A673 (cell line): ENCODE results near the gene MYLK. TPM values are rescaled to one million over a fixed set of nuclear protein-coding genes. Genes with fewer than 3 reads are reported as not detected.

Experiments
- BruUV-seq: library from RNA; stranded (reverse); fragments of 400-500 nt; replicated peaks from 2 replicates; lab custom pipeline; 2021; lab: Mats Ljungman, UMichigan
- CTCF ChIA-PET: fragments of 300-600 bp; sonication (Branson Sonifier 250); formaldehyde crosslinking; loops from one replicate; lab custom pipeline; 2022; ENCODE audit warnings: antibody characterized with exemption; lab: Charles Lee
- POLR2A ChIA-PET: fragments of 300-600 bp; sonication (Branson Sonifier 250); formaldehyde crosslinking; loops from one replicate; lab custom pipeline; 2022; ENCODE audit warnings: antibody characterized with exemption; ENCODE audit not compliant: low non-redundant PET; lab: Charles Lee
- DNase-seq: peaks from one replicate; pipeline ENCODE4 v3.0.0-alpha.2; 2015; ENCODE audit warnings: low spot score
- H3K27ac ChIP-seq: fragments of 200-600 bp; sonication (generic); 2 replicates; pipeline ENCODE4 v1.5.1; 2016; ENCODE audit warnings: mixed run types, low read depth, mild to moderate bottlenecking, mixed read lengths, antibody characterized with exemption, low read length; ENCODE audit not compliant: poor library complexity, severe bottlenecking
- H3K27me3 ChIP-seq: fragments of 200-600 bp; sonication (generic); replicated peaks from 2 replicates; pipeline ENCODE4 v1.6.1; 2017; ENCODE audit warnings: mixed run types, low read depth, mild to moderate bottlenecking, mixed read lengths, antibody characterized with exemption, low read length; ENCODE audit not compliant: insufficient read depth, poor library complexity
- H3K36me3 ChIP-seq: fragments of 200-600 bp; sonication (generic); 2 replicates; pipeline ENCODE4 v1.6.1; 2016; ENCODE audit warnings: mixed run types, mild to moderate bottlenecking, mixed read lengths, antibody characterized with exemption, low read length; ENCODE audit not compliant: insufficient read depth, poor library complexity, severe bottlenecking
- H3K4me1 ChIP-seq: fragments of 200-600 bp; sonication (generic); 2 replicates; pipeline ENCODE4 v1.6.1; 2017; ENCODE audit warnings: mixed run types, mild to moderate bottlenecking, mixed read lengths, antibody characterized with exemption, low read length; ENCODE audit not compliant: insufficient read depth, poor library complexity, severe bottlenecking
- H3K4me3 ChIP-seq: fragments of 200-600 bp; sonication (generic); 2 replicates; pipeline ENCODE4 v1.5.1; 2016; ENCODE audit warnings: low read depth, mixed run types, mild to moderate bottlenecking, mixed read lengths, low read length; ENCODE audit not compliant: poor library complexity, severe bottlenecking
- H3K9me3 ChIP-seq: fragments of 200-600 bp; sonication (generic); 2 replicates; pipeline ENCODE4 v1.6.1; 2016; ENCODE audit warnings: mixed run types, low read depth, mild to moderate bottlenecking, mixed read lengths, antibody characterized with exemption, low read length; ENCODE audit not compliant: poor library complexity, severe bottlenecking
- EZH2 ChIP-seq: fragments of 200-600 bp; sonication (generic); IDR thresholded peaks from 2 replicates; pipeline ENCODE4 v1.6.1; 2017; ENCODE audit warnings: borderline replicate concordance, low read depth, mild to moderate bottlenecking, mixed read lengths, antibody characterized with exemption, low read length; ENCODE audit not compliant: poor library complexity, severe bottlenecking
- intact Hi-C: fragments of 100-400 bp; cut with micrococcal nuclease; formaldehyde crosslinking; loops from one replicate; pipeline ENCODE4 v1.10.0; 2022; ENCODE audit not compliant: unreplicated experiment
- total RNA-seq: library from RNA; stranded (reverse); gene quantifications from 2 replicates; pipeline ENCODE4 v1.2.3, GENCODE V29; 2021
- TF ChIP-seq, protein P1 (sequence below): fragments of 300-800, 200-600 bp; sonication (generic); conservative IDR thresholded peaks from 2 replicates; pipeline ENCODE4 v1.5.1; 2017; ENCODE audit warnings: low read depth, mild to moderate bottlenecking, antibody characterized with exemption, low read length, moderate library complexity, mixed read lengths

Gene MYLK
- total RNA-seq, 1 experiment from 2014 or later, result 3.9 TPM

DNA sequence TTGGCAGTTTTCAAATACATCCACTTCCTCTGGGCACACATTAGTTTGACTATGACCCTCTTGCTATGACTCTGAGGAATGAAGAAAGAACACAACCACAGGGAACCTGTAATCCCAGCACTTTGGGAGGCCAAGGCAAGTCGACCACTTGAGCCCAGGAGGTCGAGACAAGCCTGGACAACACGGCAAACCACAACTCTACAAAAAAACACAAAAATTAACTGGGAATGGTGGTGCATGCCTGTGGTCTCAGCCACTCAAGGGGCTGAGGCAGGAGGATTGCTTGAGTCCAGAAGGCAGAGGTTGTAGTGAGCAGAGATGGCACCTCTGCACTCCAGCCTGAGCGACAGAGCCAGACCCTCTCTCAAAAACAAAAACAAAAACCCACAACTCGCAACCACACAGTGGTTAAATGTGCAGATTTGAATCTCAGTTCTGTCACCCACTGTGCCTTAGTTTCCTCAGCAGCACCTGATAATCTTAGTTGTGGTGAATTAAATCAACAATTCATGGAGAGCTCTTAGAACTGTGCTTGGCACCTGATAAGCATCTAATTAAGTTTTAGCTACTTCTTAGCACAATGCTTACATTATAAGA lies 65.7 kb downstream of the MYLK start:
- BruUV-seq, result no TSS peak
- H3K36me3 ChIP-seq, result no peaks in the 10 kb centered on the region
- TF ChIP-seq EZH2, result no peak
- TF ChIP-seq, protein P1, sequence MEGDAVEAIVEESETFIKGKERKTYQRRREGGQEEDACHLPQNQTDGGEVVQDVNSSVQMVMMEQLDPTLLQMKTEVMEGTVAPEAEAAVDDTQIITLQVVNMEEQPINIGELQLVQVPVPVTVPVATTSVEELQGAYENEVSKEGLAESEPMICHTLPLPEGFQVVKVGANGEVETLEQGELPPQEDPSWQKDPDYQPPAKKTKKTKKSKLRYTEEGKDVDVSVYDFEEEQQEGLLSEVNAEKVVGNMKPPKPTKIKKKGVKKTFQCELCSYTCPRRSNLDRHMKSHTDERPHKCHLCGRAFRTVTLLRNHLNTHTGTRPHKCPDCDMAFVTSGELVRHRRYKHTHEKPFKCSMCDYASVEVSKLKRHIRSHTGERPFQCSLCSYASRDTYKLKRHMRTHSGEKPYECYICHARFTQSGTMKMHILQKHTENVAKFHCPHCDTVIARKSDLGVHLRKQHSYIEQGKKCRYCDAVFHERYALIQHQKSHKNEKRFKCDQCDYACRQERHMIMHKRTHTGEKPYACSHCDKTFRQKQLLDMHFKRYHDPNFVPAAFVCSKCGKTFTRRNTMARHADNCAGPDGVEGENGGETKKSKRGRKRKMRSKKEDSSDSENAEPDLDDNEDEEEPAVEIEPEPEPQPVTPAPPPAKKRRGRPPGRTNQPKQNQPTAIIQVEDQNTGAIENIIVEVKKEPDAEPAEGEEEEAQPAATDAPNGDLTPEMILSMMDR, result no peak
- no peak overlapping the region for H3K27ac ChIP-seq
- CTCF ChIA-PET, result no interaction called here
- H3K4me3 ChIP-seq, result no peak overlapping the region
- H3K9me3 ChIP-seq, result no peaks in the 10 kb centered on the region
- DNase-seq, result no peak
- intact Hi-C loops, result no loop called here
- H3K27me3 ChIP-seq, result no peaks in the 10 kb centered on the region
- H3K4me1 ChIP-seq, result peaks cover 6% of the 10 kb centered on the region
- POLR2A ChIA-PET, result no interaction called here

DNA sequence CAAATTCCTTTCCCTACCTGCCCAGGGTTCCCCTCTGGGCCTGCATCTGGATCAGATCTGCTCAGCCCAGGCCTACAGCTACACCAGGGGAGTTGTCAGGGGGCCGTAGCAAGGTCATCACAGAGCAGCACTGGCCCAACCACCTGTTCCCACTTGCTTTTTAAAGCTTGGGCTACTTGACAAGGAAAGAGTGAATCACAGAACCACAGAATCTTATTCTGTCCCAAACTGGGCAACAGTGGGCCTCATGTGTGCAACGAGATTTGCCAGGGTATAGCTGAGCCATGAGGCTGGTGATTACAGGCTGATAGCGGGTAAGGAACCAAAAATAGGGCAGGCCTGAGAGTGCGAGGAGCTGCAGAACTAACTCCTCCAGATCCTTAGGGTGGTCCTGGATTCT lies 66.7 kb downstream of the MYLK start:
- intact Hi-C loops, result no loop called here
- H3K36me3 ChIP-seq, result no peaks in the 10 kb centered on the region
- TF ChIP-seq, protein P1, result no peak
- TF ChIP-seq EZH2, result no peak
- DNase-seq, result no peak
- H3K9me3 ChIP-seq, result no peaks in the 10 kb centered on the region
- no TSS peak for BruUV-seq
- CTCF ChIA-PET, result no interaction called here
- H3K4me1 ChIP-seq, result peaks cover 6% of the 10 kb centered on the region
- no peak overlapping the region for H3K27ac ChIP-seq
- POLR2A ChIA-PET, result no interaction called here
- no peaks in the 10 kb centered on the region for H3K27me3 ChIP-seq
- no peak overlapping the region for H3K4me3 ChIP-seq

- no peak overlapping the region for H3K4me3 ChIP-seq
- intact Hi-C loops, result no loop called here
These were observed 67.4 kb downstream of the MYLK start for GRCh38 chr3:123816673-123817207.

More at GRCh38 chr3:123816673-123817207, 67.4 kb downstream of the MYLK start:
- H3K36me3 ChIP-seq, result no peaks in the 10 kb centered on the region
- TF ChIP-seq EZH2, result no peak
- TF ChIP-seq, protein P1, result no peak
- H3K27ac ChIP-seq, result no peak overlapping the region
- peaks cover 6% of the 10 kb centered on the region for H3K4me1 ChIP-seq
- ChIA-PET POLR2A (no interaction called here), CTCF (no interaction called here)
- DNase-seq, result no peak
- BruUV-seq, result no TSS peak
- H3K27me3 ChIP-seq, result no peaks in the 10 kb centered on the region
- no peaks in the 10 kb centered on the region for H3K9me3 ChIP-seq
